HL-60/S4 treated with phorbol 12-myristate 13-acetate at 8.2 ng/mL for 4 days and 3 days (cell line): ENCODE measurements around the gene MRLN.
"Not testable (repeated sequence)": the region's sequence is repeated elsewhere in the genome, so short reads cannot be mapped to it uniquely, and the experiment has no call there.

Experiments
- in situ Hi-C: fragments of 300-500 bp; cut with MboI; formaldehyde crosslinking; loops from 2 replicates; pipeline ENCODE4 v1.15.0; 2022; ENCODE audit warnings: low sequenced_read_pairs

The MRLN gene

DNA sequence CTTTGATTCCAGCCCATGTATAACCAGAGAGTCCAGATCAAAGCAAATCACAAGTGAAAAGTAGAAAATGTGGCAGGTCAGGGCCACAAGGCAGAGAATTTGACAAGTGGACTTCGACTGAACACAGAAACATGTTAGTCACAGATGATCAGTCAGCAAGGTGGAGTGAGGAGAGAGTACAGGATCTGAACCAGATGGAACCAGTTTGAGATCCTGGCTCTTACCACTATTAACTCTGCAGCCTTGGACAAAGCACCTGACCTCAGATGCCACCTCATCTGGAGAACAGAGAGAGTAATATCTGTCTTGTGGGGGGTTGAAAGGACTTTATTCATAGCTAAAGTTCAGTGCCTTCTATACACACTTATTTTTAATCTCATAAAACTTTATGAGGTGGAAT is 4.4 kb downstream of the MRLN start:
- in situ Hi-C loops, result no loop called here

DNA sequence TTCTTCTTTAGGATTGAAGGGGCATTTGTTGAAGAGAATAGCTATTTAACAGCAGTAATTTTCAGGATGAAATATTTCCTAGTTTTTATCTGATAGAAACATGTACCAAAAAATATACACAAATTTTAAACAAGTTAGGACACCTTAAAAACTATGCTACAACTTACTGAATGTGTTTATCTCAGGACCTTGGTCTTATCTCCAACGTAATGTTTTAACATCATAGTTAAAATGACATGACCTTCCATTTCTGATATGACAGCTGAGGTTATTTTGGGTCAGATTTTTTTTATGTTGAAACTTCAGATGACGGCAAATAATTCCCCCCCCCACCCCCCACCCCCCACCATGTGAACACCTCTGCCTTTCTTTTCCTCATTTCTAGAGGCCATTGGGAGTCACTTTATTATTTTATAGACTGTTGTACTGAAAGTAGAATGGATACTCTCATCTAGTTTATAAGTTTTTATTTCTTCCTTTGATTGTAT is 8.0 kb downstream of the MRLN start:
- in situ Hi-C loops, result no loop called here

DNA sequence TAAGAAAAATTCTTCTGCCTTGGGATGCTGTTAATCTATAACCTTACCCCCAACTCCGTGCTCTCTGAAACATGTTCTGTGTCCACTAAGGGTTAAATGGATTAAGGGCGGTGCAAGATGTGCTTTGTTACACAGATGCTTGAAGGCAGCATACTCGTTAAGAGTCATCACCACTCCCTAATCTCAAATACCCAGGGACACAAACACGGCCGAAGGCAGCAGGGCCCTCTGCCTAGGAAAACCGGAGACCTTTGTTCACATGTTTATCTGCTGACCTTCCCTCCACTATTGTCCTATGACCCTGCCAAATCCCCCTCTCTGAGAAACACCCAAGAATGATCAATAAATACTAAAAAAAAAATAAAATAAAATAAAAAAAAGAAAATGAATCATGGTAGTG is 8.5 kb downstream of the MRLN start:
- in situ Hi-C loops, result not testable (repeated sequence)

- in situ Hi-C loops, result not testable (repeated sequence)
These were observed 9.1 kb downstream of the MRLN start for GRCh38 chr10:59744156-59744555.

- in situ Hi-C loops, result no loop called here
These were observed 11.7 kb downstream of the MRLN start for GRCh38 chr10:59741583-59741982.

DNA sequence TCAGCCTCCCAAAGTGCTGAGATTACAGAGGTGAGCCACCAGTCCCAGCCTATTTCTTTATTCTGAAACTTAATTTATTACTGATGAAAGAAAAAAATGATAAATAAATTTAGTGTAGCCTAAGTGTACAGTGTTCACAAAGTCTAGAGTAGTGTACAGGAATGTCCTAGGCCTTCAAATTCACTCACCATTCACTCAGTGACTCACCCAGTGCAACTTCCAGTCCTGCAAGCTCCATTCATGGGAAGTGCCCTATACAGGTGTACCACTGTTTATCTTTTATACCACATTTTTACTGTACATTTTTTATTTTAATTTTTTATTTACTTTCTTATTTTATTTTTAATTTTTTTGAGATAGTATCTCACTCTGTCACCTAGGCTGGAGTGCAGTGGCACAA is 12.2 kb downstream of the MRLN start:
- in situ Hi-C loops, result no loop called here

DNA sequence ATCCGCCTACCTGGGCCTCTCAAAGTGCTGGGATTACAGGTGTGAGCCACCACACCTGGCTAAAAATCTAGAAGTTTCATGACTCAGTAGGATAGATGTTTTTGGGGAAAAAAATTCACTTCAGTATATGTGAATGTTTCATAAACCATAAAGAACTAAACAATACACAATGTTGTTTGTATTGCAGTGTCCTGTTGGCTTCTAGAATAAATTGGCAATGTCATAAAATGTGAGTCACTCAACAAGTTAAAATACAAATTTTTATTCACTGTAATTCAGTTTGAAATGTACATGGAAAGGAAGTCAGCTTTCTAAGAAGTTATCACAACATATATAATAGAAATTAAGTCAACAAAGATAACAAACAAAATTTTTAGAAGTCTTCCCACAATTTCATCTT is 16.5 kb downstream of the MRLN start:
- in situ Hi-C loops, result no loop called here

DNA sequence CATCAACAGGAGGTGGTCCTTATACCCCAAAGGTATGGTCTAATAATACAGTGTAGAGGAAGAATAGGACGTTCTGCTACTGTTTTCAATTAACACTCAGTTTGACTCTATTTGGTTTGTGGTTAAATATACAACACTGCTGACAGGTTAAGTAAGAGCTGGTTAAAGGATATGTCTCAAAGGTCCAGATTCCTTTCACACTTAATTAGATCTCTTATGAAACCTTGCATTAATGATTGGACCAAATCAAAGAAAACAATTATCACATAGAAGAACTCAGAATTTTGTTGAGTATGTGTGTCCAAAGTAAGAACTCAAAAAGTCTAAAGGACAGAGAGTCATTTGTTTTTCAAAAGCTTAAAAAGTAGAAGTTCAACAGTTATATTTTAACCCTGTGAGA is 18.0 kb downstream of the MRLN start:
- in situ Hi-C loops, result no loop called here

DNA sequence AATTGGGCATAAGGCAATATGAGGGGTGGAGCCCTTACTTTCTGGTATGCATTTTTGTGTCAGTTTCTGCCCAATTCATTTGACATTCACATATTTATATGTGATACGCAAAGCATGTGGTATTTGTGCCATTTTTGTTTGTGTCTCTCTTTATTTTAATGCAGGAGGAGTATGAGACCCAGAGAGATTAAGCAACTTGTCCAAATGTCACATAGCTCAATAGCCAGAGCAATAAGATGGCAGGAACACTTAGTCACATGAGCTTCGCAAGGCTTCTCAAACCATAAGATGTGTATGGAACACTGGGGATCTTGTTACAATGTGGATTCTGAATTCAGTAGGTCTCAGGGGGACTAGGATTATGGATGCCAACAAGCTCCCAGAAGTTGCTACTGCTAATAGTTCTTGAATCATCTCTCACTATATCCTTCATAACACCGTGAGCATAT is 19.2 kb downstream of the MRLN start:
- in situ Hi-C loops, result no loop called here

DNA sequence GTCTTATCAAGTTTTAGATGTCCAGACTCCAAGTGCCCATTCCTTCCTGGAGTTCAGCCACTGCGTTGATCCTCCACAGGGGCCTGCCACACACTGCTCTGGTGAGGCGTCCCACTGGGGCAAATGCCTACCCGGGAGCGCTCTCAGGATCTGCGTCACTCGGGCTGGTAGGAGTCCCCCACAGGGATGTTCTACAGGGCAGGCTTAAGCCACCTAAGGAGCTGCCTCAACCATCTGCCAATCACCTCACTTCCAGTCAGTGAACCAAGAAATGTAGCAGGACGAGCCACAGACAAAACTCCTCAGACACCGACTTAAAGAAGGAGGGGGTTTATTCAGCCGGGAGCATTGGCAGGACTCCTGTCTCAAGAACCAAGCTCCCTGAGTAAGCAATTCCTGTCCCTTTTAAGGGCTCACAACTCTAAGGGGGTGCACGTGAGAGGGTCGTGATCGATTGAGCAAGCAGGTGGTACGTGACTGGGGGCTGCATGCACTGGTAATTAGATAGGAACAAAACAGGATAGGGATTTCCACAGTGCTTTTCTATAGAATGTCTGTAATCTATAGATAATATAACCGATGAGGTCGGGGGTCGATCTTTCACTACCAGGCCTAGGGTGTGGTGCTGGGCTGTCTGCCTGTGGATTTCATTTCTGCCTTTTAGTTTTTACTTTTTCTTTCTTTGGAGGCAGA is 19.8 kb downstream of the MRLN start:
- in situ Hi-C loops, result not testable (repeated sequence)

DNA sequence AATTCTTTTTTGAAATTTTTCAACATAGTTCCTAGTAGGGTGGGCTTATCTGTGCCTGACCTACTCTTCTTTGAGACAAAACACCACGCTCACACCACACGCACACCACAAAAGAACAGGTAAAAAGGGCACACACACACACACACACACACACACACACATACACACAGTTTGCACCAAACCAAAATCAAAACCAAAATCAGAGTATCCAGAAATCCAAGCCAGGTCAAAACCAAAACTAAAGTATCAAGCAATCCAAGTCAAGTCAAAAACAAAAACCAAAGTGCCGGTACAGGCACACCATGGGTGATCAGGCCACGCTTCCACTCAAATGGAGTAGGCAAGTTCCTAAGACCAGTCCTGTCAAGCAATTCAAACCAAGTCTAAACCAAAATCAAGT is 20.4 kb downstream of the MRLN start:
- in situ Hi-C loops, result not testable (repeated sequence)

GRCh38 chr10:59729167-59729566 is 24.1 kb downstream of the MRLN start:
- in situ Hi-C loops, result not testable (repeated sequence)

- in situ Hi-C loops, result no loop called here
These were observed 28.9 kb downstream of the MRLN start for GRCh38 chr10:59724098-59724938.

GRCh38 chr10:59720377-59720776 is 32.9 kb downstream of the MRLN start:
- in situ Hi-C loops, result no loop called here

DNA sequence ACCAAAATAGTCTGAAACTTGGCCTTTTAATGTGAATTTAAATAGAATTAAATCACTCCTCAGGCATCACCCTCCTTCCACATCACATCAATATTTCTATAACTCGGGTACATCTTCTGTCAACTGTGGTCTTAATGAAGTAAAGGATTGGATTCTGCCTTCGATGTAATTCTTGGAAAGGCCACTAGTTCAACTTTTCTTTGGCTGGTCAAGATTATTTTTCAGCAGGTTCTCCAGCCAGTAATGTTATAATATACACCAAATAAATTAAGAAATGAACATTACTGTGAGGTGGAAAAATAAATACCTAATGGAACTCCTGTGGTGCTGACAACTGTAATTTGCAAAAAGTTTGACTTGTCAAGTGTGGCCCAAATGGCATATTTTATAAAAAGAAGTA is 33.9 kb downstream of the MRLN start:
- in situ Hi-C loops, result no loop called here

DNA sequence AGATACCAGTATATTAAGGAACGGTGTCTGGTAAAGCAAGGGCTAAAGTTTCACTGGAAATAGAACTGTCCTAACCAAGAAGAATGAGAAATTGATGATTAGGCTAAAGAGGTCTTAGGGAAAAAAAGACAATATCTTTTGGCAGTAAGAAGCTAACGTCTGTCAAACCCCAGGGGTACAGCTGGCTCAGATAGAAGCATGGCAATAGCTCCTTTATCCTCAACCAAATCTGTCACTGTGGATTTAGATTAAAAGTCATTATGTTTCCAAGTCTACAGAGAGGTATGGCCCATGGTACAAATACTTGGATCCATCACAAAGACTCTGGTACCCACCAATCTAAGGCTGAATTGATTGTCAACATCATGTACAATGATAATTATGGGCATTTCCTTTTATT is 35.0 kb downstream of the MRLN start:
- in situ Hi-C loops, result no loop called here

DNA sequence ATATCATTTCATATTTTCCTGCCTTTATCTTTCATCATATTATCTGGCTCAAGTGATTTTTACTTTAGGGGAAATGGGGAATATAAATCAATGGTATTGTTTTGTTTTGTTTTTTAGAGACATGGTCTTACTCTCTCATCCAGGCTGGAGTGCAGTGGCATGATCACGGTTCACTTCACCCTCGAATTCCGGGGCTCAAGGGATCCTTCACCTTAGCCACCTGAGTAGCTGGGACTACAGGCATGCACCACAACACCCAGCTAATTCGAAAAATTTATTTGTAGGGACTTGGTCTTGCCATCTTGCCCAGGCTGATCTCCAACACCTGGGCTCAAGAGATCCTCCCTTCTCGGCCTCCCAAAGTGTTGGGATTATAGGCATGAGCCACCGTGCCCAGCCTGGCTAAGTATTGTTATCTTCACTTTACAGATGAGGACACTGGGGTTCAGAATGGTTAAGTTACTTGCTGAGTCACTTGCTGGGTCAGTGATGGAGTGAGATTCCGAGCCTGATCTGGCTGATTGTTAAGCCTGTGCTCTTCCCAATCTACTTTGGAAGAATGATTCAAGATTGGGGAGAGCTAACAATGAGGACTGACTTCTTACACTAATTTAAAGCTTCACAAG is 39.9 kb downstream of the MRLN start:
- in situ Hi-C loops, result no loop called here

GRCh38 chr10:59711871-59712494 is 41.3 kb downstream of the MRLN start:
- in situ Hi-C loops, result no loop called here

DNA sequence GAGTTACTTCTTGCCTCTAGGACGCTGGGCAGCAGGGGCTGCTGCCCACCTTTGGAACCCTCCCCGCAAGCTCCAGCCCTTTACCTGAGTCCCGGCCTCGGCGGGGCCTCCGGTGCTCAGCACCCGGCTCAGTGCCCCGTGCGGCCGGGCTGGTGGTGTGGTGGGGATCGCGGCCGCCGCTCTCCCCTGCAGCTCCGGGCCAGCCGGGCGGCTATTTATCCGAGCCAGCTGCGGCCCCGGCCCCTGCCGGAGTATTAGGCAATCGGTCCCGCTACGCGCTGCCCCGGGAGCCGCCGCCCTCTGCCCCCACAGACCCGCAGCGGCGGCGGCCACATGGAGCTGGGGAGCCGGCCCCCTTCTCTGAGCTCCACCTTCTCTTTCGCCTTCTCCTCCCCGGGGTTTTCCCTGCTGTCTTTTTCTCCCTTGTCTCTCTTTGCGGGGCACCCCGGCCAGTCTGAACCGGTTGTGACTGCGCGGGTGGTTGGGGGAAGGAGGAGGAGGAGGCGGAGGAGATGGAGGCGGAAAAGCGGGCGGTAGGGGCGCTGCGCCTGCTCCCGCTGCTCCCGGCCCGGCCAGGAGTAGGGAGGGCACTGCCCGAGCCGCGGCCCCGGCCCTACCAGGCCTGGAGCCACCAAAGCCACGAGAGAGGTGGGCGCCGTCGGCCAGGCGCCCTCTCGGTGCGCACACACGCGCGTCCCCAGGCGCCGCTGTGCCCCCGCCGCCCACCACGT is 43.7 kb downstream of the MRLN start, which contains the start of gene SLC16A9:
Gene SLC16A9, minus strand, starts transcription at position 456 of the 731 bp plus-strand sequence. CDS start 25,559 bp downstream, outside the sequence.
- in situ Hi-C loops, result no loop called here

- in situ Hi-C loops, result no loop called here
These were observed 44.4 kb downstream of the MRLN start for GRCh38 chr10:59708816-59709394.
